ENCODE data around the gene VSIR. TPM values are rescaled to one million over a fixed set of nuclear protein-coding genes. Genes with fewer than 3 reads are reported as not detected.
A peak's percentile ranks its signal among the peaks of the same experiment; 100 is the strongest.

Gene VSIR
- total RNA-seq, 2 experiments from 2014 or later: 41.4 to 47.3 TPM

- Mint-ChIP-seq H3K27me3 (no peaks in the 10 kb centered on the region), H3K27ac (peak overlapping the region; percentile 86), H3K9me3 (peaks cover 7% of the 10 kb centered on the region), H3K4me1 (peaks cover 89% of the 10 kb centered on the region), H3K4me3 (no peak overlapping the region), H3K36me3 (peaks cover 36% of the 10 kb centered on the region)
- no peak for DNase-seq
Measured at GRCh38 chr10:71743089-71743838, 30.1 kb downstream of the VSIR start.

GRCh38 chr10:71742301-71743088, 30.8 kb downstream of the VSIR start:
- Mint-ChIP-seq H3K4me3 (peak overlapping the region; percentile 9), H3K27me3 (no peaks in the 10 kb centered on the region), H3K36me3 (peaks cover 36% of the 10 kb centered on the region), H3K9me3 (peaks cover 7% of the 10 kb centered on the region), H3K27ac (peak overlapping the region; percentile 86), H3K4me1 (peaks cover 90% of the 10 kb centered on the region)
- DNase-seq: no peak

- H3K27me3 Mint-ChIP-seq: no peaks in the 10 kb centered on the region
- no peak for DNase-seq
- H3K4me3 Mint-ChIP-seq: no peak overlapping the region
- peaks cover 90% of the 10 kb centered on the region for H3K4me1 Mint-ChIP-seq
- H3K36me3 Mint-ChIP-seq: peaks cover 32% of the 10 kb centered on the region
- peaks cover 7% of the 10 kb centered on the region for H3K9me3 Mint-ChIP-seq
- peak overlapping the region; percentile 86 for H3K27ac Mint-ChIP-seq
Measured at GRCh38 chr10:71741671-71742070, 31.6 kb downstream of the VSIR start.

GRCh38 chr10:71741029-71741428, 32.3 kb downstream of the VSIR start:
- H3K27me3 Mint-ChIP-seq: no peaks in the 10 kb centered on the region
- H3K4me3 Mint-ChIP-seq: no peak overlapping the region
- peaks cover 32% of the 10 kb centered on the region for H3K36me3 Mint-ChIP-seq
- H3K4me1 Mint-ChIP-seq: peaks cover 90% of the 10 kb centered on the region
- no peak for DNase-seq
- H3K27ac Mint-ChIP-seq: peak overlapping the region; percentile 86
- H3K9me3 Mint-ChIP-seq: peaks cover 7% of the 10 kb centered on the region

DNA sequence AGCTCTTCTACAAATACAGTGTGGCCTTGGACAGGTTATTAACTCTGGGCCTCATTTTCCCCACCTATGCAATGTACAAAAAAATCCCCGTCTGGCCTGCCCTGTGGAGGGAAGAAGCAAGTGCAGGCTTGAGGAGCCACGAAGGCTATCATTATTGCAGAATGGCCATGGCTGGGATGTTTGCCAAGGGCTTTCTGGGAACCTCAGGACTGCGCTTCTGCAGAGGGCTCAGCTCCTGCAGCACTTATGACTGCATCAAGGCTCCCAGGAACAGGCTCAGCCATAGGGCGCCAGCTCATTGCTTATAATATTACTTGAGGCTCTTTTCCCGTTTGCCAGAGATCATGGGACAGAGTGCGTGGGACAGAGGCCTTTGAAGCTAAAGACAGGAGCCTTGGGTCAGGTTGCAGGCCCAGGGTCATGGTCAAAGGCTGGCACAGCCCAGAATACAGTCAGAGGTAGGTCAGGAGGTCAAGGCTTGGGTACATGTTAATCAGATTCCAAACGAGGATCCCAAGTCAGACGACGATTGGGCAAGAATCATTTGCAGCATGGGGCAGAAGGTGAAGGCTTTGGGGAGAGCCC, 33.2 kb downstream of the VSIR start:
- Mint-ChIP-seq H3K4me3 (no peak overlapping the region), H3K36me3 (peaks cover 31% of the 10 kb centered on the region), H3K9me3 (peaks cover 7% of the 10 kb centered on the region)

DNA sequence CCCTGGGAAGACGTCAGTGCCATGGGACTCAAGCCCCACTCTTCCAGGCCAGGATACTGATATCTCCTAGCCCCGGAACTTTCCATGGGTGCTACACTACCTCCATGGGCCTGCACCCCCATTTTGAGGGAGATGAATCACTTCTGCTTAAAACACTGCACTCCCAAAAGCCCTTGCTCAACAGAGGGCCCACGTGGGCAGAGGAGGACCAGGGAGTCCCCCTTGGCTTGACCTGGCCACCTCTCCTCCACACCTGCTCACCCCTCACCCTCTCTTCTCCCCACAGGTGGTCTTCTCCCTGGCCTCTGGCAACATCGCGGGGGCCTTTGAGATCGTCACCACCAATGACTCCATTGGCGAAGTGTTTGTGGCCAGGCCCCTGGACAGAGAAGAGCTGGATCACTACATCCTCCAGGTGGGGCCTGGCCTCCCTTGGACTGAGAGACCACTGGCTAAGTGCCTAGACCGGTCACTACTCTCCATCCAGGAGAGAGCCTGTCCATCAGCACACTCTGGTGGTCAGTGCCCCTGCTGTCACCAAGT, 33.9 kb downstream of the VSIR start:
- DNase-seq: no peak
- H3K4me3 Mint-ChIP-seq: no peak overlapping the region
- H3K27ac Mint-ChIP-seq: peak overlapping the region; percentile 94
- H3K9me3 Mint-ChIP-seq: peaks cover 7% of the 10 kb centered on the region
- no peaks in the 10 kb centered on the region for H3K27me3 Mint-ChIP-seq
- peaks cover 29% of the 10 kb centered on the region for H3K36me3 Mint-ChIP-seq
- peaks cover 92% of the 10 kb centered on the region for H3K4me1 Mint-ChIP-seq

More for the DNA sequence above, 33.2 kb downstream of the VSIR start:
- no peak for DNase-seq
- peak overlapping the region; percentile 94 for H3K27ac Mint-ChIP-seq
- no peaks in the 10 kb centered on the region for H3K27me3 Mint-ChIP-seq
- peaks cover 91% of the 10 kb centered on the region for H3K4me1 Mint-ChIP-seq

GRCh38 chr10:71737834-71738197, 35.5 kb downstream of the VSIR start:
- H3K27me3 Mint-ChIP-seq: no peaks in the 10 kb centered on the region
- H3K27ac Mint-ChIP-seq: peak overlapping the region; percentile 94
- no peak for DNase-seq
- H3K4me3 Mint-ChIP-seq: peak overlapping the region; percentile 62
- H3K4me1 Mint-ChIP-seq: peaks cover 94% of the 10 kb centered on the region
- H3K9me3 Mint-ChIP-seq: peaks cover 7% of the 10 kb centered on the region
- H3K36me3 Mint-ChIP-seq: peaks cover 25% of the 10 kb centered on the region

DNA sequence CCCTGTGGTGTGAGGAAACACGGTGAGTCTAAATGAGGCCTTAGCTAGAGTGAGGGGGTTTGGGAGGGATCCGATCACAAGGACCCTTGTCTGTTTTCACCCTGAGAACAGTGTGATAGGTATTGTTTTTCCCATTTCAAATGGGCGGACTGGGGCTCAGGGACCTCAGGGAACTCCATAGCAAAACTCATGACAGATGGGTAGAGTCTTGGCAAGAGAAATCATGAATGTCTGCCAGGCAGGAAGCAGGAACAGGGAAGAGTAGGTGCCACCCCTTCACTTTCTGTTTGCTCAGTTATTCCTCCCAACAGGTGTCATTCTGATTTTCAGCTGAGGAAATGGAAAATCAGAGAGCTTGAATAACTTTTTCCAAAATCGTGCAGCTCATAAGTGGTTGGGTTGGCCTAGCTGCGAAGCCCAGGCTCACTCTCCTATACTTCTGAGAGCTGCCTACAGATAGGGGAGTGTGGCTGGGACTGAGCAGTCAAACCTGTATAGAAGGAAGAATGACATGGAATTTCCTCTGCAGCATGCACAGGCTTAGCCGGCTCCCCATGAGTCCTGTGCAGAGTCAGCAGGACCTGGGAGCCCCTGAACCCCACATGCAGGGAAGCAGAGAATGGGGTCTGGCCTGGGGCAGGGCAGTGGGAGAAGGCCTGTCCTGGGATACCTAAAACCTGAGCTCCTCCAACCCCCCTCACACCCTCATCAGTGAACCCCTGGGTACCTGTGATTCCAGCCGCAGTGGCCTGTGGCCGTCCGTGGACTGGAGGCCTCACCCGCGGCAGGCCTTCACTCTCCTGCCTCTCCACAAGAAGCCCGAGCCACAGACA, 36.1 kb downstream of the VSIR start:
- peak; percentile 56 for DNase-seq
- Mint-ChIP-seq H3K4me1 (peaks cover 94% of the 10 kb centered on the region), H3K4me3 (peak overlapping the region; percentile 64), H3K36me3 (peaks cover 20% of the 10 kb centered on the region), H3K27ac (peak overlapping the region; percentile 94), H3K27me3 (no peaks in the 10 kb centered on the region), H3K9me3 (peaks cover 3% of the 10 kb centered on the region)

- Mint-ChIP-seq H3K9me3 (no peaks in the 10 kb centered on the region), H3K36me3 (peaks cover 15% of the 10 kb centered on the region), H3K4me1 (peaks cover 94% of the 10 kb centered on the region), H3K27ac (peak overlapping the region; percentile 94), H3K27me3 (no peaks in the 10 kb centered on the region), H3K4me3 (peak overlapping the region; percentile 64)
- no peak for DNase-seq
Measured at GRCh38 chr10:71736570-71736952, 36.8 kb downstream of the VSIR start.

DNA sequence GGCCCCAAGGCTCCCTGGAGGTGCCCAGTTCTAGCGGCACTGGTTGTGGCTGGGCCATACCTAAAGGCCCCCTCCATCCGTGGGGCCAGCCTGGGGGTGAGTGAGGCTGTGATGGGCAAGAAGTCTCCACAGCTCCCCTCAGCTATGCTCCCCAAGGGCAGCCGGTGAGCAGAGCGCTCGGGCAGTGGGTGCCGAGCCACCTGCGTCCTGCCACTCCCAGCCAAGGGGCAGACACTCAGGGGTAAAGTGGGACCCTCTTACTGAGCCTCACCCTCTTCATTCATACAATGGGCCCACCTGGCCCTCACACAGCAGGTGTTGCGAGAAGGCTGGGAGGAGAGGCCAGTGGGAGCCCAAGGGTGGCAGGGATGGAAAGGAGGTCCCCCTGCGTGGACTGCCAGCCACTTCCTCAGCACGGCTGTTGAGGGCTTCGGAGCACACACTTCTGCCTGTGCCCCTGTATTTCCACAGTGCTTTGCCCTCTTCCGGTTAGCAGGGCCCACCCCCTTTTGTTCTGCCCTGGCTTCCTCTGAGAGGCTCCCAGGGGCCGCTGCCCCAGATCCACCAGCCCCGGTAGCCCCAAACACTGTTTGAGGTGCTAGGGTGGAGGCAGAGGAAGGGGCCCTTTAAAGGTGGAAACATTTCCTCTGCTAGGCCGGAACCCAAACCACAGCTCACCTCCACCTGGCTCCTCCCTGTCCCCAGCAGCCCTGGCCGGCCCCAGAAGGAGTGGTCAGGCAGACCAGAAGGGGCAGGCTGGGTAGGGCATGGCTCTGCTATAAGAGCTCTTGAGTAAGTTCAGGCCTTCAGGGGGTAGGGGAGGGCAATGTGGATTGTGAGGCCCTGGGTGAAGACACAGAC, 37.4 kb downstream of the VSIR start:
- peak; percentile 69 for DNase-seq
- peaks cover 94% of the 10 kb centered on the region for H3K4me1 Mint-ChIP-seq
- H3K4me3 Mint-ChIP-seq: peak overlapping the region; percentile 64
- peak overlapping the region; percentile 94 for H3K27ac Mint-ChIP-seq
- H3K27me3 Mint-ChIP-seq: no peaks in the 10 kb centered on the region
- no peaks in the 10 kb centered on the region for H3K9me3 Mint-ChIP-seq
- H3K36me3 Mint-ChIP-seq: peaks cover 11% of the 10 kb centered on the region

GRCh38 chr10:71734797-71735196, 38.5 kb downstream of the VSIR start:
- H3K27me3 Mint-ChIP-seq: no peaks in the 10 kb centered on the region
- no peak for DNase-seq
- no peaks in the 10 kb centered on the region for H3K9me3 Mint-ChIP-seq
- H3K4me3 Mint-ChIP-seq: peak overlapping the region; percentile 64
- H3K27ac Mint-ChIP-seq: peak overlapping the region; percentile 94
- peaks cover 11% of the 10 kb centered on the region for H3K36me3 Mint-ChIP-seq
- H3K4me1 Mint-ChIP-seq: peaks cover 92% of the 10 kb centered on the region

DNA sequence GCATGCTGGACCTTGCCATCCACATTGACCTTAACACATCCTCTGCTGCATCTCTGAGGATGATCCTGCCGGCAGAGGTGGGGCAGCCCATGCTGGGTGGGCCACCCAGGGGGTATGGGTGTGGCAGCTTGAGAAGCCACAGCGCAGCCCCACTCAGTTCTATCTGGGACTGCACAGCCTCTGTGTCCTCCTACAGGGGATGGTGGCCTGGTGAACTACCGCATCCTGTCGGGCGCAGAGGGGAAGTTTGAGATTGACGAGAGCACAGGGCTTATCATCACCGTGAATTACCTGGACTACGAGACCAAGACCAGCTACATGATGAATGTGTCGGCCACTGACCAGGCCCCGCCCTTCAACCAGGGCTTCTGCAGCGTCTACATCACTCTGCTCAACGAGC, 41.5 kb downstream of the VSIR start:
- Mint-ChIP-seq H3K36me3 (peaks cover 10% of the 10 kb centered on the region), H3K9me3 (no peaks in the 10 kb centered on the region), H3K4me3 (no peak overlapping the region), H3K27ac (peak overlapping the region; percentile 98), H3K27me3 (no peaks in the 10 kb centered on the region), H3K4me1 (peaks cover 94% of the 10 kb centered on the region)
- peak; percentile 48 for DNase-seq

DNA sequence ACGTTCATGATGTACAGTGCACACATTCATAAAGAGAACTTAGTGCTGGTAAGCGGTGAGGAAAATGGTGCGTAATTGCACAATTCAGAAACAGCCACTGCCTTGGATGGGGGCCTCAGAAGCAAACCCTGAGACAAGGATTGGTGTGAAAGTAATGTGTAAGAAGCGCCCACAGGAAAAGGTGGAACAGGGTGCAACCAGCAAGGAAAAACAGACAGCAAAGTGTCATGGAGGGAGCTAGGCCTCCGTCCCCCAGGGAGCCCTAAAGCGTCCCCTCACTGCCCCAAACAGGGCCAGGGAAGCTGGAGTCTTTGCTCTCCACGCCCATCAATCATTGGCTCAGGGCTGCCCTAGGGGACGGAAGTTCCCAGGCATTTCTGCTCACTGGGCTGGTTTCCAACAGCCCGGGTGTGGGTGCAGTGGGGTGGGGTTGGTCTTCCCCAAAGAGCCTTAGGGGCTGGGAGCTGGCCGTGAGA, 44.1 kb downstream of the VSIR start:
- no peaks in the 10 kb centered on the region for H3K9me3 Mint-ChIP-seq
- DNase-seq: peak; percentile 49
- peaks cover 94% of the 10 kb centered on the region for H3K4me1 Mint-ChIP-seq
- no peaks in the 10 kb centered on the region for H3K27me3 Mint-ChIP-seq
- H3K27ac Mint-ChIP-seq: peak overlapping the region; percentile 98
- H3K4me3 Mint-ChIP-seq: peak overlapping the region; percentile 9
- peaks cover 8% of the 10 kb centered on the region for H3K36me3 Mint-ChIP-seq
